H9 (cell line): ENCODE results near the gene ZMAT5. TPM values are rescaled to one million over a fixed set of nuclear protein-coding genes. Genes with fewer than 3 reads are reported as not detected.

Source experiments
- DNase-seq: peaks from one replicate; pipeline ENCODE4 v3.0.0-alpha.2; 2017
- H2AFZ ChIP-seq: one replicate; pipeline ENCODE4 v1.6.1; 2013; ENCODE audit warnings: mild to moderate bottlenecking, low read length, control low read depth, moderate library complexity
- H2AK5ac ChIP-seq: 2 replicates; pipeline ENCODE4 v1.6.1; 2013; ENCODE audit warnings: low read length, control low read depth, mixed read lengths; ENCODE audit not compliant: insufficient read length
- H2BK120ac ChIP-seq: one replicate; pipeline ENCODE4 v1.6.1; 2013; ENCODE audit warnings: low read depth, mild to moderate bottlenecking, low read length, control low read depth, inconsistent platforms; ENCODE audit not compliant: poor library complexity, severe bottlenecking
- H2BK12ac ChIP-seq: 2 replicates; pipeline ENCODE4 v1.6.1; 2013; ENCODE audit warnings: low read length, control low read depth, mixed read lengths, low read depth; ENCODE audit not compliant: insufficient read length
- H2BK15ac ChIP-seq: 2 replicates; pipeline ENCODE4 v1.6.1; 2013; ENCODE audit warnings: low read depth, low read length, control low read depth
- H2BK20ac ChIP-seq: one replicate; pipeline ENCODE4 v1.6.1; 2013; ENCODE audit warnings: low read depth, mild to moderate bottlenecking, low read length, control low read depth, inconsistent platforms; ENCODE audit not compliant: poor library complexity, severe bottlenecking
- H2BK5ac ChIP-seq: 2 replicates; pipeline ENCODE4 v1.6.1; 2013; ENCODE audit warnings: low read length, control low read depth, mixed read lengths; ENCODE audit not compliant: insufficient read length
- H3K14ac ChIP-seq: 2 replicates; pipeline ENCODE4 v1.6.1; 2013; ENCODE audit warnings: low read length, control low read depth; ENCODE audit not compliant: insufficient read depth
- H3K18ac ChIP-seq: 2 replicates; pipeline ENCODE4 v1.6.1; 2013; ENCODE audit warnings: low read depth, mild to moderate bottlenecking, mixed read lengths, low read length, control low read depth; ENCODE audit not compliant: insufficient read length
- H3K23ac ChIP-seq: 2 replicates; pipeline ENCODE4 v1.6.1; 2013; ENCODE audit warnings: low read length, control low read depth, mixed read lengths, low read depth; ENCODE audit not compliant: insufficient read length
- H3K23me2 ChIP-seq: 2 replicates; pipeline ENCODE4 v1.6.1; 2013; ENCODE audit warnings: low read depth, mild to moderate bottlenecking, mixed read lengths, low read length, control low read depth; ENCODE audit not compliant: insufficient read length, poor library complexity, severe bottlenecking
- H3K27ac ChIP-seq: 2 replicates; pipeline ENCODE4 v1.5.1; 2013; ENCODE audit warnings: low read length, control low read depth, mixed read lengths, low read depth; ENCODE audit not compliant: insufficient read length
- H3K27me3 ChIP-seq: 2 replicates; pipeline ENCODE4 v1.6.1; 2013; ENCODE audit warnings: low read length, control low read depth, inconsistent platforms; ENCODE audit not compliant: insufficient read depth
- H3K4ac ChIP-seq: 2 replicates; pipeline ENCODE4 v1.6.1; 2013; ENCODE audit warnings: low read depth, mild to moderate bottlenecking, control low read depth, inconsistent platforms, low read length, moderate library complexity
- H3K4me1 ChIP-seq: 2 replicates; pipeline ENCODE4 v1.6.1; 2013; ENCODE audit warnings: low read length, control low read depth, inconsistent platforms; ENCODE audit not compliant: insufficient read depth
- H3K4me2 ChIP-seq: 2 replicates; pipeline ENCODE4 v1.6.1; 2013; ENCODE audit warnings: low read length, control low read depth, mixed read lengths; ENCODE audit not compliant: insufficient read length, insufficient read depth
- H3K56ac ChIP-seq: 2 replicates; pipeline ENCODE4 v1.6.1; 2013; ENCODE audit warnings: low read depth, mild to moderate bottlenecking, mixed read lengths, low read length, control low read depth; ENCODE audit not compliant: insufficient read length
- H3K79me1 ChIP-seq: 2 replicates; pipeline ENCODE4 v1.6.1; 2013; ENCODE audit warnings: low read depth, mild to moderate bottlenecking, moderate library complexity, low read length, control low read depth, inconsistent platforms; ENCODE audit not compliant: insufficient read depth, poor library complexity, severe bottlenecking
- H3K79me2 ChIP-seq: 2 replicates; pipeline ENCODE4 v1.6.1; 2013; ENCODE audit warnings: low read length, control low read depth, inconsistent platforms; ENCODE audit not compliant: insufficient read depth
- H3K9ac ChIP-seq: 2 replicates; pipeline ENCODE4 v1.6.1; 2013; ENCODE audit warnings: low read length, control low read depth, mixed read lengths; ENCODE audit not compliant: insufficient read length; ENCODE audit errors: extremely low read depth
- H3K9me3 ChIP-seq: one replicate; pipeline ENCODE4 v1.6.1; 2013; ENCODE audit warnings: low read depth, low read length, inconsistent platforms; ENCODE audit not compliant: control insufficient read depth
- H3T11ph ChIP-seq: one replicate; pipeline ENCODE4 v1.6.1; 2013; ENCODE audit warnings: mild to moderate bottlenecking, low read length, control low read depth, inconsistent platforms
- H4K20me1 ChIP-seq: one replicate; pipeline ENCODE4 v1.6.1; 2013; ENCODE audit not compliant: control insufficient read depth, insufficient read length, insufficient read depth
- H4K5ac ChIP-seq: 2 replicates; pipeline ENCODE4 v1.6.1; 2013; ENCODE audit warnings: low read depth, mild to moderate bottlenecking, mixed read lengths, low read length, control low read depth; ENCODE audit not compliant: insufficient read length
- H4K8ac ChIP-seq: replicated peaks from 2 replicates; pipeline ENCODE4 v1.6.1; 2013; ENCODE audit warnings: low read length, control low read depth, mixed read lengths, low read depth; ENCODE audit not compliant: insufficient read length
- H4K91ac ChIP-seq: 2 replicates; pipeline ENCODE4 v1.6.1; 2013; ENCODE audit warnings: low read depth, mild to moderate bottlenecking, moderate library complexity, mixed read lengths, low read length, control low read depth; ENCODE audit not compliant: insufficient read length
- H3K27ac Mint-ChIP-seq, 3 experiments: 2 replicates in 2 of 3; 3 replicates in 1 of 3; pipeline ENCODE4 v1.8.0; 2020 to 2021; ENCODE audit warnings: mixed read lengths in 3 of 3, mild to moderate bottlenecking in 1 of 3, moderate library complexity in 1 of 3
- H3K27me3 Mint-ChIP-seq: 2 replicates; pipeline ENCODE4 v1.8.0; 2021; ENCODE audit warnings: low read depth, mild to moderate bottlenecking, moderate library complexity, mixed read lengths
- H3K36me3 Mint-ChIP-seq, 3 experiments: 2 replicates in 2 of 3; 3 replicates in 1 of 3; pipeline ENCODE4 v1.8.0; 2020 to 2021; ENCODE audit warnings: low read depth in 3 of 3, mixed read lengths in 3 of 3; ENCODE audit not compliant: insufficient read depth in 1 of 3
- H3K4me1 Mint-ChIP-seq, 2 experiments: 2 replicates each; pipeline ENCODE4 v1.8.0; 2020; ENCODE audit warnings: mixed read lengths in 2 of 2
- H3K4me3 Mint-ChIP-seq, 2 experiments: 2 replicates in 1 of 2; 3 replicates in 1 of 2; pipeline ENCODE4 v1.8.0; 2020 to 2021; ENCODE audit warnings: mild to moderate bottlenecking in 2 of 2, mixed read lengths in 2 of 2, moderate library complexity in 1 of 2
- H3K9me3 Mint-ChIP-seq, 2 experiments: 2 replicates in 1 of 2; 3 replicates in 1 of 2; pipeline ENCODE4 v1.8.0; 2020; ENCODE audit warnings: mild to moderate bottlenecking in 2 of 2, mixed read lengths in 2 of 2, moderate library complexity in 1 of 2
- CTCF ChIP-seq: fragments of 200-600 bp; sonication (generic); conservative IDR thresholded peaks from 3 replicates; pipeline ENCODE4 v1.8.0; 2021; ENCODE audit warnings: antibody characterized with exemption, mild to moderate bottlenecking
- WGBS: extraction: QIAGEN DNeasy Blood & Tissue Kit; methylation state at CpG from one replicate; pipeline ENCODE4 v1.1.7; 2013; ENCODE audit warnings: missing lambda C conversion rate, low lambda C conversion rate, mixed read lengths; ENCODE audit not compliant: insufficient read length; ENCODE audit errors: extremely low coverage; 5-methylcytosine and 5-hydroxymethylcytosine counted together
- total RNA-seq: library from RNA; stranded (reverse); gene quantifications from 2 replicates; pipeline ENCODE4 v1.2.1, GENCODE V29; 2021

Gene ZMAT5
- total RNA-seq, 1 experiment from 2014 or later: 13.9 TPM

GRCh38 chr22:29784451-29785361, 17.9 kb upstream of the ZMAT5 start:
- Histone ChIP-seq H4K5ac (no peak overlapping the region), H2BK12ac (no peak overlapping the region), H3K23me2 (no peaks in the 10 kb centered on the region), H3K4ac (no peak overlapping the region), H3K9me3 (no peaks in the 10 kb centered on the region), H4K20me1 (no peaks in the 10 kb centered on the region), H3K4me2 (no peak overlapping the region), H3K4me1 (no peaks in the 10 kb centered on the region), H2BK20ac (no peak overlapping the region), H3K79me1 (no peaks in the 10 kb centered on the region), H3T11ph (no peak overlapping the region), H3K23ac (no peak overlapping the region), H2BK5ac (no peak overlapping the region), H2BK120ac (no peak overlapping the region), H3K27me3 (no peaks in the 10 kb centered on the region), H3K79me2 (no peaks in the 10 kb centered on the region), H3K56ac (no peak overlapping the region), H3K27ac (no peak overlapping the region), H2AK5ac (no peak overlapping the region), H2BK15ac (no peak overlapping the region), H3K14ac (no peak overlapping the region), H4K8ac (no peak overlapping the region), H4K91ac (no peak overlapping the region), H3K18ac (no peak overlapping the region), H2AFZ (no peak overlapping the region), H3K9ac (no peak overlapping the region)
- Mint-ChIP-seq H3K27me3 (no peaks in the 10 kb centered on the region), H3K4me1 (peaks cover 24 to 40% of the 10 kb centered on the region in 2 experiments), H3K27ac (peak overlapping the region in 2 of 3 experiments; percentile 12 to 74; a peak in 3 of 7 replicates), H3K36me3 (peaks cover 0 to 23% (median 16%) of the 10 kb centered on the region in 3 experiments; a peak in 5 of 7 replicates), H3K4me3 (no peak overlapping the region), H3K9me3 (no peaks in the 10 kb centered on the region)
- TF ChIP-seq CTCF: no peak
- DNase-seq: no peak
- no CpG with 5 or more reads among the region's 9 CpGs for WGBS
